HFFc6 (cell line): Measurements from ENCODE around the gene PADI6. TPM values are rescaled to one million over a fixed set of nuclear protein-coding genes. Genes with fewer than 3 reads are reported as not detected.

Experiments
- DNase-seq: peaks from one replicate; pipeline ENCODE4 v3.0.0-alpha.2; 2018
- H3K27ac Mint-ChIP-seq: 2 replicates; pipeline ENCODE4 v1.8.0; 2020; ENCODE audit warnings: mild to moderate bottlenecking, mixed read lengths
- H3K27me3 Mint-ChIP-seq: 2 replicates; pipeline ENCODE4 v1.8.0; 2021; ENCODE audit warnings: mild to moderate bottlenecking, moderate library complexity, mixed read lengths; ENCODE audit not compliant: insufficient read depth
- H3K36me3 Mint-ChIP-seq: 2 replicates; pipeline ENCODE4 v1.8.0; 2021; ENCODE audit warnings: low read depth, mixed read lengths
- H3K4me1 Mint-ChIP-seq: 2 replicates; pipeline ENCODE4 v1.8.0; 2020; ENCODE audit warnings: low read depth, mixed read lengths
- H3K4me3 Mint-ChIP-seq: 2 replicates; pipeline ENCODE4 v1.8.0; 2020; ENCODE audit warnings: mild to moderate bottlenecking, moderate library complexity, mixed read lengths
- H3K9me3 Mint-ChIP-seq: 2 replicates; pipeline ENCODE4 v1.8.0; 2020; ENCODE audit warnings: mild to moderate bottlenecking, mixed read lengths
- long read RNA-seq: library from polyadenylated mRNA; unstranded; transcript quantifications from one replicate; pipeline ENCODE4 v2.0.0, GENCODE V29; 2019
- total RNA-seq, 6 experiments: library from RNA; stranded (reverse); fragmentation: NEBNext Ultra II Directional; extraction: Animal tissue kit (Norgen Biotek cat#: 25700); gene quantifications; 2 replicates in 1 of 6; 3 replicates in 5 of 6; pipeline ENCODE4 v1.2.3, GENCODE V29; 2021
- TF ChIP-seq, protein P1 (sequence below): fragments of 200-600 bp; sonication (generic); IDR thresholded peaks from 2 replicates; pipeline ENCODE4 v1.5.0; 2021; ENCODE audit warnings: antibody characterized with exemption, mild to moderate bottlenecking

The PADI6 gene
- total RNA-seq, result not detected
- long read RNA-seq, result 0 reads

DNA sequence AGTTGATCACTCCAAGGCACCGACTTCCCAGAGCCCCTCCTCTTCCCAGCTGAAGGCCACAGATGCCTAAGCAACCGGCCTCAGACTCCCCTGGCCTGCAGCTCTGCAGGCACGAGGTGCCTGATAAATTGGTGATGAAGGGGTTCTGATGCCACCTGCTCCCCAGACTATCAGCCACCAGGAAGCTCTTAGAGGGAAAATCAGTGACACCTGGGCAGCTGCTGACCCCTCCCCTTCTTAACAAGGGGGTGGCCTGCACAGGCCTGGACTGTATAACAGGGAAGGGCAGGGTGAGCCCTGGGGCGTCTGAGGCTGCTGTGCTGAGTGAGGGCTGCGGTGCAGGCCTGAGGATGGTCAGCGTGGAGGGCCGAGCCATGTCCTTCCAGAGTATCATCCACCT lies at the start of gene PADI6:
TSS of gene PADI6 (plus strand) at position 301 of the 400 bp plus-strand sequence. CDS start at position 351, 50 bp downstream.
- H3K27ac Mint-ChIP-seq, result no peak within 1 kb of the TSS
- H3K36me3 Mint-ChIP-seq, result no peaks in the 10 kb centered on the region
- H3K4me3 Mint-ChIP-seq, result no peak within 1 kb of the TSS
- peaks cover 12% of the 10 kb centered on the region for H3K4me1 Mint-ChIP-seq
- H3K27me3 Mint-ChIP-seq, result peaks cover 27% of the 10 kb centered on the region
- H3K9me3 Mint-ChIP-seq, result no peaks in the 10 kb centered on the region
- TF ChIP-seq, protein P1, sequence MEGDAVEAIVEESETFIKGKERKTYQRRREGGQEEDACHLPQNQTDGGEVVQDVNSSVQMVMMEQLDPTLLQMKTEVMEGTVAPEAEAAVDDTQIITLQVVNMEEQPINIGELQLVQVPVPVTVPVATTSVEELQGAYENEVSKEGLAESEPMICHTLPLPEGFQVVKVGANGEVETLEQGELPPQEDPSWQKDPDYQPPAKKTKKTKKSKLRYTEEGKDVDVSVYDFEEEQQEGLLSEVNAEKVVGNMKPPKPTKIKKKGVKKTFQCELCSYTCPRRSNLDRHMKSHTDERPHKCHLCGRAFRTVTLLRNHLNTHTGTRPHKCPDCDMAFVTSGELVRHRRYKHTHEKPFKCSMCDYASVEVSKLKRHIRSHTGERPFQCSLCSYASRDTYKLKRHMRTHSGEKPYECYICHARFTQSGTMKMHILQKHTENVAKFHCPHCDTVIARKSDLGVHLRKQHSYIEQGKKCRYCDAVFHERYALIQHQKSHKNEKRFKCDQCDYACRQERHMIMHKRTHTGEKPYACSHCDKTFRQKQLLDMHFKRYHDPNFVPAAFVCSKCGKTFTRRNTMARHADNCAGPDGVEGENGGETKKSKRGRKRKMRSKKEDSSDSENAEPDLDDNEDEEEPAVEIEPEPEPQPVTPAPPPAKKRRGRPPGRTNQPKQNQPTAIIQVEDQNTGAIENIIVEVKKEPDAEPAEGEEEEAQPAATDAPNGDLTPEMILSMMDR, result no peak
- DNase-seq, result no peak

DNA sequence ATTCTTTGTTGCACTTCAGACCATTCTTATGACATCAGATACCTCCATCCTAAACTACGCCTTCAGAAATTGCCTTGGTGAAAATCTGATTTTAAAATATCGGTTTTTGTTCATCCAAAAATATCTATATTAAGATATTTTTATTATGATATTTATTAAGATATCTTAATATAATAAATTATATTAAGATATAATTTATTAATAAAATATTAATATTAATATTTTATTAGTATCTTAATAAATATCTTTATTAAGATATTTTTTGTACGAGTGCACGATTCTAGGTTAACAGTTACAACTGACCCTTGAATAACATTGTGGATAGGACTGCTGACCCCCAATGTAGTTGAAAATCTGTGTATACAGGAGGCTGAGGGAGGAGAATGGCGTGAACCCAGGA lies 43.1 kb upstream of the PADI6 start:
- Mint-ChIP-seq H3K27ac (no peak overlapping the region), H3K9me3 (peaks cover 7% of the 10 kb centered on the region), H3K4me1 (no peaks in the 10 kb centered on the region), H3K4me3 (no peak overlapping the region), H3K36me3 (peaks cover 11% of the 10 kb centered on the region), H3K27me3 (peaks cover 63% of the 10 kb centered on the region)
- TF ChIP-seq, protein P1, result no peak
- no peak for DNase-seq

- Mint-ChIP-seq H3K9me3 (peaks cover 7% of the 10 kb centered on the region), H3K27me3 (peaks cover 63% of the 10 kb centered on the region), H3K4me3 (no peak overlapping the region), H3K4me1 (no peaks in the 10 kb centered on the region), H3K36me3 (peaks cover 11% of the 10 kb centered on the region), H3K27ac (no peak overlapping the region)
- TF ChIP-seq, protein P1, result no peak
- no peak for DNase-seq
Measured at GRCh38 chr1:17329610-17330009, 42.4 kb upstream of the PADI6 start.

DNA sequence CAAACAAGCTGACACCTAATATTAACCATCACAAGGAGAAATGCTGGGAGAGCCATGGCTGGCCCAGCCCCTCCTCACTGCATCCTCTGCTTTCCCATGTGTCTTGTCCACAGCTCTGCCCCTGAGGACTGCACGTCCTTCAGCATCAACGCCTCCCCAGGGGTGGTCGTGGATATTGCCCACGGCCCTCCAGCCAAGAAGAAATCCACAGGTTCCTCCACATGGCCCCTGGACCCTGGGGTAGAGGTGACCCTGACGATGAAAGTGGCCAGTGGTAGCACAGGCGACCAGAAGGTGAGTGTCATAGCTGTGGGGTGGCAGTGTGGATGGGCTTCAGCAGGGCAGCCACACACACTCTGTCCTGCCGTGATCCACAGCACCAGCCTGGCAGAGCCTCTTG lies 41.1 kb upstream of the PADI6 start:
- peaks cover 11% of the 10 kb centered on the region for H3K36me3 Mint-ChIP-seq

DNA sequence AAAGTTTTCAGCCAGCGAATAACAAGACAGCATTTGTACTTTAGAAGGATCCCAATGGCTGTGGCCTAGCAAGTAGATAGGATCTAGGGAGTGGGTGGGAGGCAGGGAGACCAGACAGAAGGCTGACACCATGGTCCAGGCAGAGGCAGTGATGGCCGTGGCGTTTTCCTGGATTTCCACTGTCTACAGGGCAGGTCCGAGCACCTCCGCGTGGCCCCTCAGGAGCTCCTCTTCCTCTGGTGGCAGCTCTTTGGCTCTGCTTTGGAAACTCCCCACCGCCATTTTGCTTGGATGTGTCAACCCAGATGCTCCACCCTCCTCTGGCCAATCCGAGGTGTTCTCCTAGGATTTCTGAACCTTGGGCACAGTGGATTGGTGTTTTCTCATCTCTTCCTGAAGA lies 38.9 kb upstream of the PADI6 start:
- H3K36me3 Mint-ChIP-seq, result peaks cover 11% of the 10 kb centered on the region
- TF ChIP-seq, protein P1, result no peak
- peaks cover 49% of the 10 kb centered on the region for H3K27me3 Mint-ChIP-seq
- no peak for DNase-seq
- H3K27ac Mint-ChIP-seq, result no peak overlapping the region
- H3K4me1 Mint-ChIP-seq, result no peaks in the 10 kb centered on the region
- H3K9me3 Mint-ChIP-seq, result peaks cover 7% of the 10 kb centered on the region
- no peak overlapping the region for H3K4me3 Mint-ChIP-seq

More for the DNA sequence above, 41.1 kb upstream of the PADI6 start:
- no peak for DNase-seq
- H3K4me3 Mint-ChIP-seq, result no peak overlapping the region
- H3K27me3 Mint-ChIP-seq, result peaks cover 60% of the 10 kb centered on the region
- H3K4me1 Mint-ChIP-seq, result no peaks in the 10 kb centered on the region
- TF ChIP-seq, protein P1, result no peak
- no peak overlapping the region for H3K27ac Mint-ChIP-seq
- H3K9me3 Mint-ChIP-seq, result peaks cover 7% of the 10 kb centered on the region
